Ovary (tissue), 3 donors: Measurements from ENCODE around the gene MTX3.

Source experiments
- CTCF ChIP-seq, 3 donors: fragments of 450-650 bp in 2 of 3; fragments of 200-600 bp in 1 of 3; IDR thresholded peaks; one replicate each; pipeline versions ENCODE4 v1.5.1 to v1.8.0; 2016 to 2022; ENCODE audit warnings: antibody characterized with exemption in 3 of 3, mild to moderate bottlenecking in 1 of 3
- POLR2A ChIP-seq: fragments of 450-650 bp; IDR thresholded peaks from one replicate; pipeline ENCODE4 v1.6.1; 2017; ENCODE audit warnings: antibody characterized with exemption, mild to moderate bottlenecking, moderate library complexity
- donor health status: DM: no; HTN: no; CAD: no.

- TF ChIP-seq CTCF (IDR thresholded peaks at IDR 0.05) (no peak), POLR2A (no peak)
These were observed 35.6 kb downstream of the MTX3 start for GRCh38 chr5:79955356-79955895.
